Measurements from ENCODE around the gene ANO1. TPM values are rescaled to one million over a fixed set of nuclear protein-coding genes. Genes with fewer than 3 reads are reported as not detected.

Gene ANO1
- polyA plus RNA-seq, 3 donors, result 3.9 to 7.8 (median 5.7) TPM

DNA sequence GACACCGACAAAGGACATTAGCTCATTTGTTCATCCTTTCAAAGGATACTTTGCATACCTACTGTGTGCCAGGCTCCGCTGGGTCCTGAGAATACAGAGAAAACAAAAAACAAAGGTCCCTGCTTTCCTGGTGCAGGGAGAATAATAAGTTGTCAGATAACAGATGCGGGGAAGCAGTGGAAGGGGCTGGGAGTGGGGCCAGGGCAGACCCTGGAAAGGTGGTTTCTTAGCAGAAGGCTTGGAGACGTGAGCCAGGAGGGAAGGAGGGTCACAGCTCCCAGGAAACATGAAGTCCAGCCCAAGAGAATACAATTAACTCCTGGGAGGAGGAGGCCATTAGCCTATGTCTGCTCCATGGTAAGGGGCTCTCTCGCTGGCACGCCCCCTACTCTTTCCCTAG lies 9.8 kb upstream of the ANO1 start:
- WGBS, 3 donors, result 42 to 59% (median 59%) methylated on average over 6 of the region's 6 CpGs
- no peak overlapping the region for H3K27ac ChIP-seq (ENCODE audit: low read depth, low read length)

DNA sequence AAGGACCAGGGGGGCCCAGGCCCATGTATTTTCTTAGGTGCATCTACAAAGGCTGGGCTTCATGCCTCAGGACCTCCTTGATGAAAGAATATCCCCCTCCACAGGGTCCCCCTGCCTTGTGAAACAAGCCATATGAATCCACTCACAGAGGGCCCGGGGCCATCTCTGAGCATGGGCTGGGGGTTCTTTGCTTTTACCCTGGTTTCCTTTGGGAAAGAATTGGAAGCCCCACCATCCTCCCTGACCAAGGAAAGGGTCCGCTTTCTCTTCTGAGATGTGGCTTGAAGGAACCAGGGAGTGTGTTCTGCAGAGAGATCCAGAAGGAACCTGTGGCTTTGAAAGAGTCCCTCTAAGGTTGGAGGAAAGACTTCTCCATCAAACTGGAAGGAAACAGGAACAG lies 9.2 kb upstream of the ANO1 start:
- 80 to 95% (median 85%) methylated on average over 2 of the region's 2 CpGs for WGBS, 3 donors
- H3K27ac ChIP-seq (ENCODE audit: low read depth, low read length), result no peak overlapping the region

DNA sequence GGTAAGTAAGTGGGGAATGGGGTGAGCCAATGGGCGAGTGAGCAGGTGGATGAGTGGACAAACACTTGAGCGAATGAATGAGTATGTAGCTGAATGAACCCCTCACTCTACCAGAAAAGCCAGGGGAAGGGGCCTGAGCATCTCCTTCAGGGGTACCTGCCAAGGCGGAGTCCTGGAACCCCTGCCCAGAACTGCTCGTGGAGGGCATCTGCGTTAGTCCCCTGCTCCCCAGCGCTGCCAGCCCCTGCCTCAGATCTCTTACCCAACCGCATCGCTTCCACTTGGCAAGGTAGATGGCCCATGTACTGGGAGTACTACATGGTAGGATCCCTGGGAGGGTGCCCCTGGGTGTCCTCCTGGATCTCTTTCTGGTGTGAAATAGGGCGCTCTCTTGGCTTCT lies 7.4 kb upstream of the ANO1 start:
- no peak overlapping the region for H3K27ac ChIP-seq (ENCODE audit: low read depth, low read length)
- 90 to 96% (median 95%) methylated on average over 9 of the region's 9 CpGs for WGBS, 3 donors

DNA sequence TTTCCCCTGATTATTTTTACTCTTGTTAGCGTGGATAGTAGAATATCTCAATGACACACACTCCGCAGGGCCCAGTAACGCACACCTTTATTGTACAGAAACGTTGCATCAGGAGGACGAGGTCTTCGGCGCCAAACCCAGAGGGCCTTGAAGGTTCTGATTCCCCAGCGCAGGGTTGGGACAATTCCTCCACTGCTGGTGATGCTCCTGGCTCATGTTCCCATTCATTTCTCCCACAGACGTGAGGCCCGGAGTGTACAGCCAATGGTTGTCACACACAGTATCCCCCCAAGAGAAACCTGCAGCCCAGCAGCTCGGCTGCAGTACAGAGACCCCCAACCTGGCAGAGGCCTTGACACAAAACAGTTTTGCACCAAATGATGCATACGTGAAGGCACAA lies 6.1 kb upstream of the ANO1 start:
- no peak overlapping the region for H3K27ac ChIP-seq (ENCODE audit: low read depth, low read length)
- WGBS, 3 donors, result 86 to 87% (median 87%) methylated on average over 12 of the region's 12 CpGs

DNA sequence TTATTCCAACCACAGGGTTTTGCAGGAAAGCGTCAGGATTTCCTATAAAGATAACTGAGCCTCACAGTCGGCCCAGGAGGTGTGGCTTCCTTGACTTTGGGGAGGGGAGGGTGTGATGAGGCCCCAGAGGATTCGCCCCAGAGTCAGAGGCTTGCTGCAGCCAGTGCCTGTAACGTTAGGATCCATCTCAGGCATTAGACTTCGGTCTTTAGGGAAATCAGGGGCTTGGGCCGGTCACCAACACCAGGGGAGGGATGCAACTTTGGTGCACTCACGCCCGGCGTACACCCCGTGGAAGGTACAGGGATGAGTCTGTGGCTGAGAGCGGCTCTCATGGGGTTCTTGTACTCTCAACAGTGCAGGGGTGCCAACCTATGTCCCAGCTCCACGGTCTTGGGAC lies 5.7 kb upstream of the ANO1 start:
- WGBS, 3 donors, result 63 to 74% (median 64%) methylated on average over 12 of the region's 12 CpGs
- no peak overlapping the region for H3K27ac ChIP-seq (ENCODE audit: low read depth, low read length)

DNA sequence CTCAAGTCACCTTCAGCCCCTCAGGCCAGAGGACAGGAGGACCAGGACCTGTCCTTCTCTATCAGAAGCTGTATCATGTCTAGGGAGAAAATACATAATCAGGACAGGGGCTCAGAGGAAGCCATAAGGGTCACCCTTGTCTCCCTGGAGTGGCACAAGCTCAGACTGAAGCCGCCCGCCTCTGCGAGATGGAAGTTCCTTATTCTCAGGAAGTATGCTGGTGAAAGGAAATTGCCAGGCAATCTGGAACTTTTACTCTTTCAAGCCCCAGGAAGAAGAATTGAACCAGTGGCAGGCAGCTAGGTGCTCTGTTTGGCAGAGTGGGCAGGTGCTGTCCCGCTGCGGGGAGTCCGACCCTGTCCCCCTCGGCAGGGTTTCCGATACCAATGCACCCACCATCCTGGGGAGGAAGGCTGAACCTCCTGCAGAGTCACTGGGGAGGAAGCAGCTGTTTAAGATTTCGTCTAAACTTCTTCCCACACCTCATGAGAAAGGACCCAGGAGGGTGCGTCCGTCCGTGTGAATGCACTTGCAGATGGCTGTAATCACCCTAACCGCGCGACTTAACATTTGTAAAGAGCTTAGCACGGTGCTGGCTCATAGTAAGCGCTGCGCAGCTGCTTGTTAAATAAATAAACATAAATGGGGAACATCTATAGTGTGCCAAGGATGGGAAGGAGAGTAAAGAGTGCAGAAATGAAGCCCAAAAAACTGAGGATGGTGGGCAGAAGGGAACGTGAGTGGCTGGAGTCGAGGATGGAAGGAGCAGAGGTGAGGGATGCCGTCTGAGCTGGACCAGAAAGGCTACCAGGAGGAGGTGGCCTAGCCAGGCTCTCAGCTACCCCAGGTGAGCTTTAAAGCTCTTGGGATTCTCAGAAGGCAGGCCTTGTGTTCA lies 5.0 kb upstream of the ANO1 start:
- H3K27ac ChIP-seq (ENCODE audit: low read depth, low read length), result no peak overlapping the region
- 30 to 41% (median 40%) methylated on average over 21 of the region's 21 CpGs for WGBS, 3 donors

DNA sequence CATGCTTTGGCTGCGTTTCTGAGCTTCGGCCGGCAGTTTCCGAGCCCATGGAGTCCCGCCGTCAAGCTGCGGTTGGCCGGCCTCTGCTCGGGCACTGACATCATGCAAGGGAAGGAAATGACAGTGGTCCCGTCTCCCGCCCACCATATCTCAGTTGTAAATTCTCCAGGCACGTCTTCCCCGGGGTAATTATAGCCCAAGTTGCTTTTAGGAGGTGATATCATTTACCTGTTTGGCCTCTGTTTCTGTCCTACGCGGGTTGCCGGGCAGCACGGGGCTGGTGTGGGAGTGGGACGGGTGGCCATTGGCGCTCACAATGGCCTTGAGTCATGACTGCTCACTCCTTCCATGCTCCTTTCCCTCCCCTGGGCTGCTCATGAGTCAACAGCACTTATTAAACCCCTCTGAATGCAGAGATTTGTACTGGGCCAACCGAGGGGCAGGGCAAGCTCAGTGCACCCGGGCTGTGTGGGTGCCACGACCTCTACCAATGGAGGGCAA lies 4.2 kb upstream of the ANO1 start:
- 35 to 49% (median 44%) methylated on average over 22 of the region's 22 CpGs for WGBS, 3 donors
- no peak overlapping the region for H3K27ac ChIP-seq (ENCODE audit: low read depth, low read length)

DNA sequence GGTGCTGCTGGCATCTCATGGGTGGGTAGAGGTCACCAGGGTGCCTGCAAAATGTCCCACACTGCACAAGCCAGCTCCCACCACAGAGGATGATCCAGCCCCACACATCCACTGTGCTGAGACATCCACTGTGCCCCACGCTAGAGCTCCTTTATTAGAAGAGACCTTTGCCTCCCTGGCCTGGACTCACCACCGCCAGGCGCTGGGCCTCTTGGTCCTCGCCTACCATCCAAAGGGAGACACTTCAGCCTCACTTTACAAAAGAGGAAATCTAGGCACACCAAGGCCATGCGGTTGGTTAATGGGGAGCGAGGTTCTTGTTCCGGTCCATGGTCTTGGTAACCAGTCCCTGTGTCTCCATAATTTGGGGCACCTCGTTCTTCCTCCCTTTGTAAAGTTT lies 3.4 kb upstream of the ANO1 start:
- WGBS, 3 donors, result 85 to 93% (median 92%) methylated on average over 8 of the region's 8 CpGs
- H3K27ac ChIP-seq (ENCODE audit: low read depth, low read length), result no peak overlapping the region

DNA sequence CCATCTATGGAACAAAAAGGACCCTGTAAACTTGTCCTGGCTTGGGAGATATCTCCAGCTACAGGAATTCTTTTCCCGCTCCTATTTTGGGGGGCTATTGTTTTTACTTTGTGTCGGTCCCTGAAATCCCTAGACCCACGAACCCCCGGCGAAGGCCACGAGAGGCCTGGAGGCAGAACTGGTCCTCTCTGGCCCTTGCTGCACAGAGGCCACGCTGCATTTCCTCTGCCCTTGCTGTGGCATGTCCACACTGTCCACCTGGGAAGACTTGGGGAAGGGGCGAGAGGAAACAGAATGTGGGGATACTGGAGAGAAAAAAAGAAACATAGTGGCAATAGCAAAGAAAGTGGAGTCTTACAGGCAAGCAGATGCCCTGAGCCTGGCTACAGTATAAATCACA lies 2.3 kb upstream of the ANO1 start:
- 78 to 95% (median 92%) methylated on average over 8 of the region's 8 CpGs for WGBS, 3 donors
- H3K27ac ChIP-seq (ENCODE audit: low read depth, low read length), result no peak overlapping the region

DNA sequence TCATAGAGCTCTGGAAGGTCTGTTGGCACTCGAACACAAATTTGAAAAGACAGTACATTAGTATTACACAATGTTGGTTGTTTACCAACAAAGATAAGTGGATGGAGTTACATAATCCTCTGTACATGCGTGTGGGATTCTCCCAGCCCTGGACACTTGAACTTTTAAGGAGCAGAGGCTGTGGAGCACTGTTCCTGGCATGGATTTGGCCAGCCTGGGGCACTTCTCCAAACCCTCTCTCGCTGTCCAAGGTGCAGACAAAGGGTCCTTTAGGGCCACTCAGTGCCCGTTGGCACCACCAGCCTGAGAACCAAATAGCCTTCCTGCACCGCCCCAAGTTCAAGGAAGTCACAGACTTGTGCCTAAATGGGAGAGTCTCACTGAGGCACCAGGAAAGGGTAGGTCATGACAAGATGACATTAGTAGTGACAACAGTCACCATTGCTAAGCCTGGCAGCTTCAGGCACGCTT lies 1.6 kb upstream of the ANO1 start:
- H3K27ac ChIP-seq (ENCODE audit: low read depth, low read length), result no peak overlapping the region
- 54 to 68% (median 63%) methylated on average over 6 of the region's 6 CpGs for WGBS, 3 donors

DNA sequence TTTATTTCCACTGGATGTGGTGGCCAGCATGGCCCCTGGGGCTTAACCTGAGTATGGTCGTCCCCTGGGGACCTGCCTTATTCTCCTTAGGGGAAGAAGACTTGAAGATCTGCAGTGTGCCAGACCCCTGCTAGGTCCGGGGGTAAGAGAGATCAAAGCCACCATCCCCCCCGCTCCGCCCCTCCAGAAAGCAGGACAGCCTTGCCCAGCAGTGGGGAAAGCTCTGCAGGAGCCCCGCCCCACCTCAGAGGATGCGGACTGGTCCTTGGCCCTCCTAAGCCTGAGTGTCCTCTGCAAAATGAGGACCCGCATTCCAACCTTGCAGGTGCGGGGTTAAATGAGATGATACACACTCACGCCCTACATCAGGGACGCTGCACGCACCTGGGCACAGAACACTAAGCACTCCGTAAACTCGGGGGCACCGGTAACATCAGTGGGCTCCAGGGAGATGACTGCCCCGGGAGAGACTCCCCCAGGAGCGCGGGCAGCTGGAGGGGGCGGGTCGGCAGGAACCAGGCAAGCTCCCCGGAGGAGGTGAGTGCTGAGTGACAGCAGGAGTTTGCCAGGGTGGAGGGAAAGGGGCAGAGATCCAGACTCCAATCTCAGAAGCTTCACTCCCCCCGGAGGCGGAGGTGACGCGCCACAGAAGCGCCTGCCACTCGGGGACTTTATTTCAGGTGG lies 564 bp upstream of the ANO1 start:
- WGBS, 3 donors, result 23 to 32% (median 31%) methylated on average over 26 of the region's 26 CpGs
- H3K27ac ChIP-seq (ENCODE audit: low read depth, low read length), result no peak overlapping the region

DNA sequence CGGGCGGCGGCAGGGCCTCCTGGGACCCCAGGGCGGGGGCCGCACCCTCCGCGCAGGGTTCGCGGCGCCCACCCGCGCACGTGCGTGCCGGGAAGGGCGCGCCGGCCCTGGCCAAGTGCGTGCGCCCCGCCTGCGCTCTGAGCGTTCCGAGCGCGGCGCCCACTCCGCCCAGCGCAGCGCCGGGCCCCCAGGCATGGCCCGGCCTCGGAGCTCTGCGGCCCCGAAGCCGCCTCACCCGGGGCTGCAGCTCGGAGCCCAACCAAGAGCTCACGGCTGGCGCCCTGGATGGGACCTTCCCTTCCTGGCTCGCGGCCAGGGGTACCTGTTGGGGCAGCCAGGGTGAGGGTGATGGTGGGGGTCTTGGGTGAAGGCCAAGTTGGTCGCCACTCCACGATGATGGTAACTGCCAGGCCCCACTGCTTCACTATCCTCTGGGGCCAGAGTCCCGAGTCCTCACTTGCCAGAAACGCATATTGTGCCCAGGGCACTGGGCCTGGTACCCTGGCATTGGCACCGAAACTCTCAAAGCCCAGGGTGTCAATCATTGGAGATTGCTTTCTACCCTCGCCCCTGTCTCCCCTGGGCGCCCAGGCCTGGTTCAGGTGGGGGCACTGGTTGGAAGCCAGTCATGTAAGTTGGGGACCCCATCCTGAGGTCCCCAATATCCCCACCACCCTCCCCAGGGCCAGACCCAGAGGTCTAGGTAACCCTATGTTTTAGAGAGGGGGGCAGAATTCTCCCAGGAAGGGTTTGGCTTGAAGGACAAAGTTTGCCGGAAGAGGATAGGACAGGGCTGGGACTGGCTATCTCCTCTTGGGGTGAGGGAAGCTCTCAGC lies 882 bp downstream of the ANO1 start:
- H3K27ac ChIP-seq (ENCODE audit: low read depth, low read length), result no peak overlapping the region

DNA sequence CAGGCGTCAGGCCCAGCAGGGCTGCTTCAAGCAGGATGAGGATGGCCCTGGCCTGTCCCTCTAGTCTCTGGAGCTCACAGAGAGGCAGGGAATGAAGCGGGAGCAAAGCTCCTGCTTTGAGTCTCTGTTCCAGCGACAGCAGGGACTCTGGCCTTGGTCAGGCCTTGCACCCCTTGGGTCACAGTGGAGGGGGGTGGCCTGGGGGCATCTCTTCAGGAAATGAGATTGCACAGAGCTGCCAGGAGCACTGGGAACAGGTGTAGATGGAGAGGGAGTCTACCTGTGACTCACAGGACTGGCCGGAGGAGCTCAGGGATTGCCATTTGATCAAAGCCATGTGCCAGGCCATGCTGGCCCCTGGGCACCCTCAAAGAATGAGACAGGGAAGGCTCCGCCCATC lies 1.6 kb downstream of the ANO1 start:
- 80 to 86% (median 82%) methylated on average over 5 of the region's 5 CpGs for WGBS, 3 donors
- no peak overlapping the region for H3K27ac ChIP-seq (ENCODE audit: low read depth, low read length)

More for the DNA sequence above, 882 bp downstream of the ANO1 start:
- WGBS, 3 donors, result 15 to 17% (median 17%) methylated on average over 37 to 50 of the region's 50 CpGs

DNA sequence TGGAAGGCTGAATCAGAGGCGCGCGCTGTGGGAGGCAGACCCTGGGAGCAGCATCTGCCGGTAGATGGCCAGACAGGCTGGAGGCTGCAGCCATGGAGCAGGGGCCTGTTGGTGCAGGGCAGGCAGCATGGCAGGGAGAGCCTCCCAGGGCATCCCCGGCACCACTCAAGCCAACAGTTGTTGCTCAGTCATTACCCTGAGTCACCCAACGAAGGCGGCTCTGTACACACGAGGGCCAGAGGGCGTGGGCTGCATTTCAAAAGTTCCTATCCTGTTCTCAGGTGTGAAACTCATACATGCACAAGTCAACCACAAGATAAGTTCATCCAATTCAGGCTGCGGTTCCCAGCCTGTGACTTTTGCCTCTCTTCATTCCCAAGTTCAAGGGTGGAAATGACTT lies 2.6 kb downstream of the ANO1 start:
- no peak overlapping the region for H3K27ac ChIP-seq (ENCODE audit: low read depth, low read length)
- 73 to 89% (median 84%) methylated on average over 10 of the region's 10 CpGs for WGBS, 3 donors

DNA sequence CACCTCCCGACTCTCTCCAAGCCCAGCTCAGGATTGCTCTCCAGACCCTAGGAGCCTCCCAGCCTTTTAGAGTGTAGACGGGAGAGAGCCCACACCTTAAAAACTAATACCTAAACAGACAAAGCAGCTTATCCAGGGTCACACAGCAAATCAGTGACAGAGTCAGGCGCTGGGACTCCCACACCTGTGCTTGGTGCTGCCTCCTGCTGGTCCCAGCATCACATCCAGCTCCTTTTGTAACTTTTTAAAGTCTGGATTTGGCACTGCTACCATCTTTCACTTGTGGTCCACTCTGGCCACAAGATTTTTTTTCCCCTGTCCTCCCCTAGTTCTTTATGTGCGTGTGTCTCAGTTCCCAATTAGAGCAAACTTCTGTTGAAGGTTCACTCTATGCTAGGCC lies 4.7 kb downstream of the ANO1 start:
- H3K27ac ChIP-seq (ENCODE audit: low read depth, low read length), result no peak overlapping the region

DNA sequence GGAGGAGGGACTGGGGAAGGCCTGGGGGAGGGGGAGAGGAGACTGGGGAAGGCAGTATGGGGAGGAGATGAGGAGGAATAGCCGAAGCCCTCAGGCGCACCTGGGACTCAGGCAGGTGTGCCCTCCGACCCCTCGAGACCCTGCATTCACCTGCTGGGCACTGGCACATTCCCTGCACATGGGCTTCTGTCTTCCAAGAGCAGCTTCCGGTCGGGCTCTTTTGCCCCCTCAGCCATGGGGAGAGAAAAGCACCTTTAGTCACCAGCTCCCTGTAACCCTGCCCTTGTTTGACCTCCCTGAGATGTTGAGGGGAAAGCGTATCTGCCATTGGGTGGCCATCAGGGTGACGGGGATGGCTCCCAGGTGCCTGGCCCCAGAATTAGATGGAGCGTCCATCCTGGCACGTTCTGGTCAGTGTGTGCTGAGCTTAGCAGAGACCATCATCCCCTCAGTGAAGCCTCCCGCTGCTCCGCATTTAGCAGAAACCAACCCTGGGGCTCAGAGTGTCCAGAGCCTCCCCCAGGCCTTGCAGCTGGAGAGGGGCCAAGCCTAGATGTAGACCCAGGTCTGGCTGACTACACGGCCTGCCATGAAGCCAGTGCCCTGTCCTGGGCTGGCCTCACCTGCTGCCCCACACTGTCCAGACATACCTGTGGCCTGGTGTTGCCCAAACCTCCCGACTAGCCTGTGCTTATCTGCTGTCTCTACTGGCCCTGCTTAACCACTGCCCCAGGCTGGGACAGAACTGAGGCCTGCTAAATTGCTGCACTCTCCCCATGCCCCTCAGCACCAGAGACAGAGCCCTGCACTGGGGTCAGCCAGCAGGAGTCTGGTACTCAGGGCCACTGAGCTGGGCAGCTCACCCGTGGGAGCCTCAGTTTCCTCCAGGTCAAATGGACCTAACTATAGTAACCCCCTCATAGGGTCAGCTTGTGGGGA lies 6.2 kb downstream of the ANO1 start:
- H3K27ac ChIP-seq (ENCODE audit: low read depth, low read length), result no peak overlapping the region
- WGBS, 3 donors, result 86 to 87% (median 86%) methylated on average over 15 of the region's 15 CpGs

More for the DNA sequence above, 4.7 kb downstream of the ANO1 start:
- WGBS, 3 donors, result 78 to 88% (median 84%) methylated on average over 4 of the region's 4 CpGs

All from adipose tissue (tissue), 3 donors.